Transverse colon (tissue), 4 donors: Measurements from ENCODE around the gene NPAS3. TPM values are rescaled to one million over a fixed set of nuclear protein-coding genes. Genes with fewer than 3 reads are reported as not detected.

Source experiments
- DNase-seq: peaks from one replicate; pipeline ENCODE4 v3.0.0-alpha.2; 2019
- H3K27ac ChIP-seq, 4 donors: fragments of 200-600 bp; sonication (generic); 2 replicates each; pipeline ENCODE4 v1.5.1; 2016 to 2018; ENCODE audit warnings: inconsistent platforms in 4 of 4
- H3K27me3 ChIP-seq: fragments of 200-600 bp; sonication (generic); 2 replicates; pipeline ENCODE4 v1.5.1; 2017; ENCODE audit warnings: inconsistent platforms
- H3K36me3 ChIP-seq, 4 donors: fragments of 200-600 bp; sonication (generic); 2 replicates each; pipeline ENCODE4 v1.5.1; 2017 to 2019; ENCODE audit warnings: inconsistent platforms in 4 of 4
- H3K4me1 ChIP-seq, 4 donors: fragments of 200-600 bp; sonication (generic); 2 replicates each; pipeline ENCODE4 v1.5.1; 2017 to 2020; ENCODE audit warnings: inconsistent platforms in 4 of 4
- H3K4me3 ChIP-seq, 4 donors: fragments of 200-600 bp; sonication (generic); 1 replicate in 1 of 4; 2 replicates in 3 of 4; pipeline versions ENCODE4 v1.5.1 to v1.6.1; 2017 to 2019; ENCODE audit warnings: inconsistent platforms in 4 of 4
- H3K9me3 ChIP-seq, 2 donors: fragments of 200-600 bp; sonication (generic); 2 replicates each; pipeline ENCODE4 v1.5.1; 2017 to 2019; ENCODE audit warnings: inconsistent platforms in 2 of 2
- EP300 ChIP-seq: sonication (generic); formaldehyde crosslinking; IDR thresholded peaks from one replicate; pipeline ENCODE4 v1.6.1; 2017; ENCODE audit warnings: antibody characterized with exemption, low read depth
- POLR2A ChIP-seq: fragments of 450-650 bp; IDR thresholded peaks from one replicate; pipeline ENCODE4 v1.6.1; 2016; ENCODE audit warnings: antibody characterized with exemption, mild to moderate bottlenecking, moderate library complexity
- POLR2AphosphoS5 ChIP-seq, 3 donors: sonication (generic); formaldehyde crosslinking; IDR thresholded peaks; one replicate each; pipeline ENCODE4 v1.6.1; 2016; ENCODE audit warnings: antibody characterized with exemption in 3 of 3
- WGBS, 2 donors: methylation state at CpG; one replicate each; pipeline ENCODE4 v1.1.5; 2018; ENCODE audit warnings: low coverage in 1 of 2; 5-methylcytosine and 5-hydroxymethylcytosine counted together
- in situ Hi-C, 4 donors: fragments of 200-750 bp; cut with MboI; loops; one replicate each; pipeline versions ENCODE4 v1.15.0 to v1.15.1; 2017; ENCODE audit warnings: low sequenced_read_pairs in 3 of 4, low pct_ligation_motif_present in 1 of 4, low pct_unique_long_range_greater_than_20kb in 1 of 4
- intact Hi-C: fragments of 100-400 bp; cut with DNase I; formaldehyde crosslinking; loops from one replicate; pipeline ENCODE4 v1.15.1; 2023; ENCODE audit warnings: low total_unique reads
- total RNA-seq, 4 donors: library from RNA; depleted of rRNA; stranded (reverse); fragments of >200 nt; gene quantifications; one replicate each; pipeline ENCODE4 v1.1.0, GENCODE V29; 2016
- TF ChIP-seq, protein P1 (sequence below), 5 experiments: fragments of 200-600 bp in 3 of 5; fragments of 450-650 bp in 2 of 5; sonication (generic) in 3 of 5; IDR thresholded peaks; 1 replicate in 2 of 5; 2 replicates in 3 of 5; pipeline ENCODE4 v1.5.1; 2016 to 2017; ENCODE audit warnings: antibody characterized with exemption in 5 of 5, inconsistent platforms in 3 of 5, mild to moderate bottlenecking in 2 of 5, moderate library complexity in 1 of 5

NPAS3 gene
- total RNA-seq, 4 donors from 2014 or later: 0.96 to 6.4 (median 1.8) TPM

DNA sequence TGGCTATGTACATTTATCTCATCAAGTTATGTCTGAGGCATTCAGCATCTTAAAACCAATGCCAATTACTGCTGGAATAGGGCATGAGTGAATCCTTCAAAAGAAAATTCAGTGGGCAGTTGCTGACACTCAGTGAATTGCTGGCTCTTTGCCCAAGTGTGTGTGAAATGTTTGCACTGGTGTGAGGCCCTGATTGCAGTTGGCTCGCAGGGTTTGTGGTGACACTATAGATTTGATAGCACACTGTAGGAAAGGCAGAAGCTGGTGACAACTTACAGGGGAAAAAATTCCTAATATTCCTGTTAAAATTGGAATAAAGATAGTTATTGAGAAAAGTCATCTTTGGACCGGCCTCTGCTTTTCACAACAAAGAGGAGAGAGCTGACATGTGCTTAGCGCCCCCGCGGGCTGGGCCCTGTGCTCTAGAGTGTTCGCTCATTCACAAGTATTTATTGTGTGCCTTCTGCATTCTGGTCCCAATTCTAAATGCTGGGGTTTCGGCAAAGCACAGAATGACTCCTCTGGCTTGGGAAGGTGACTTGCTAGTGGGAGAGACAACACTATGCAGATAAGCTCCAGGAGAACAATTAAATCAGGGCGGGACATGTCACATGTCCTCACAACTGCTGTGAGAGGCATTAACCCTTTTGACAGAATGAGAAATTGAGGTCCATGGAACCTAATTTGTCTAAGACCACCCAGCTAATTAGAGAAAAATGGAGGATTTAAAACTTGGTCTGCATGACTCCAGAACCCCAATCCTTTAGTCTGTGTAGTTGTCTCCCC is 418.7 kb downstream of the NPAS3 start:
- Histone ChIP-seq H3K9me3 (no peaks in the 10 kb centered on the region), H3K27ac (no peak overlapping the region), H3K27me3 (no peaks in the 10 kb centered on the region), H3K4me3 (no peak overlapping the region), H3K36me3 (no peaks in the 10 kb centered on the region), H3K4me1 (peaks cover 0 to 8% (median 2%) of the 10 kb centered on the region in 4 donors)
- in situ Hi-C loops (no loop called here), intact Hi-C loops (no loop called here)
- TF ChIP-seq, protein P1, sequence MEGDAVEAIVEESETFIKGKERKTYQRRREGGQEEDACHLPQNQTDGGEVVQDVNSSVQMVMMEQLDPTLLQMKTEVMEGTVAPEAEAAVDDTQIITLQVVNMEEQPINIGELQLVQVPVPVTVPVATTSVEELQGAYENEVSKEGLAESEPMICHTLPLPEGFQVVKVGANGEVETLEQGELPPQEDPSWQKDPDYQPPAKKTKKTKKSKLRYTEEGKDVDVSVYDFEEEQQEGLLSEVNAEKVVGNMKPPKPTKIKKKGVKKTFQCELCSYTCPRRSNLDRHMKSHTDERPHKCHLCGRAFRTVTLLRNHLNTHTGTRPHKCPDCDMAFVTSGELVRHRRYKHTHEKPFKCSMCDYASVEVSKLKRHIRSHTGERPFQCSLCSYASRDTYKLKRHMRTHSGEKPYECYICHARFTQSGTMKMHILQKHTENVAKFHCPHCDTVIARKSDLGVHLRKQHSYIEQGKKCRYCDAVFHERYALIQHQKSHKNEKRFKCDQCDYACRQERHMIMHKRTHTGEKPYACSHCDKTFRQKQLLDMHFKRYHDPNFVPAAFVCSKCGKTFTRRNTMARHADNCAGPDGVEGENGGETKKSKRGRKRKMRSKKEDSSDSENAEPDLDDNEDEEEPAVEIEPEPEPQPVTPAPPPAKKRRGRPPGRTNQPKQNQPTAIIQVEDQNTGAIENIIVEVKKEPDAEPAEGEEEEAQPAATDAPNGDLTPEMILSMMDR (IDR thresholded peaks at IDR 0.05): no peak
- TF ChIP-seq POLR2AphosphoS5 (IDR thresholded peaks at IDR 0.05) (no peak), POLR2A (no peak), EP300 (no peak)
- peak; percentile 64 for DNase-seq
- 20 to 53% methylated on average over 1 to 8 of the region's 8 CpGs for WGBS, 2 donors

DNA sequence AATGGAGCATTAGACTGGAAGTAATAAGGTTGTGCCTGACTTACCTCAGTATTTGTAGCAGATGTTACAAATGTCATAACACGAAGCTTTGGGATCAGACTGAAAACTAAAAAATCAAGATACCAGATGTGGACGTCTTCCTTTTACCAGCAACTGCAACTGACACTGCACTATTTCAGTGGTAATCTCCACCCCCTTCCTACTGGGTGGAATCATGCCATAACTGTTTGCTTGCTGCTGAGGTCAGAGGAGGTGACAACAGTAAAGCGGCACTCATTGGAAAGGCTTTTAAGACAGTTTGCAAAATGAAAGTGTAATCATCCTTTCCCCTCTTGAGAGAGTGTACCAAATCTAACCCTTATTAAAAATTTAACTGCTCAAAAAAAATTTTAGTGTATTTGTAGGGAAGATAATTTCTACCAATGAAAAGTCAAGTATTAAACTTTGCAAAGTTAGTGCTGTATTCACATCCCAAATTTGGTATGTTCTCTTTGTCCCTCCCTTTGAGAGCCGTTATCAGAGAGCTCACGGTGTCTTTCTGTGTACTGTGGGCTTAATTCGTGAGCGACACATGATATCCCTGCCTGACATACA is 420.7 kb downstream of the NPAS3 start:
- Histone ChIP-seq H3K36me3 (no peaks in the 10 kb centered on the region), H3K4me3 (no peak overlapping the region), H3K9me3 (no peaks in the 10 kb centered on the region), H3K27ac (no peak overlapping the region), H3K4me1 (peaks cover 0 to 8% (median 2%) of the 10 kb centered on the region in 4 donors), H3K27me3 (no peaks in the 10 kb centered on the region)
- intact Hi-C loops: no loop called here
- 69 to 78% methylated on average over 5 to 7 of the region's 7 CpGs for WGBS, 2 donors
- TF ChIP-seq, protein P1 (IDR thresholded peaks at IDR 0.05): no peak
- TF ChIP-seq POLR2A (no peak), EP300 (no peak), POLR2AphosphoS5 (IDR thresholded peaks at IDR 0.05) (no peak)
- in situ Hi-C loops: no loop called here
- no peak for DNase-seq

DNA sequence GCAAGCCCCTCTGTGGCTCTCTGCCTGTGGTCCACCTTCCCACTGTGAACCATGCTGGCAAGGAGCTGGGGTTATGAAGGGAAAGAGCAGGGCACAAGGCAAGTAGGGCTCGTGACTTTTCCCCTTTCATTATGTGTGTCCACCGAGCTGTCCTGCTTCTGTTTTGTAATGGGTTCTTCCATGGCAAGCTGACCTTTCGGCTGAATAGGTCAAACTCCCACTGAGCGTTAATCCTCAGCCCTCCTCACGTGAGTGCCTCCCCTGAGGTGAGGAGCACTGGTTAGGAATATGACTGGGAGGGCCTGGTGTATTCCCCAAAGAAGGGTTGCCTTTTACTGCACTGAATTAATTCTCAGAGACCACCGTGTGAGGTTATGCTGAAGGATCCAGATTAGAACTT is 424.3 kb downstream of the NPAS3 start:
- Histone ChIP-seq H3K4me1 (peaks cover 0 to under 1% (median 0%) of the 10 kb centered on the region in 4 donors), H3K27ac (no peak overlapping the region), H3K27me3 (no peaks in the 10 kb centered on the region), H3K9me3 (no peaks in the 10 kb centered on the region), H3K4me3 (no peak overlapping the region), H3K36me3 (no peaks in the 10 kb centered on the region)
- intact Hi-C loops: no loop called here
- DNase-seq: no peak
- in situ Hi-C loops: no loop called here
- TF ChIP-seq POLR2AphosphoS5 (IDR thresholded peaks at IDR 0.05) (no peak), EP300 (no peak), POLR2A (no peak)
- TF ChIP-seq, protein P1 (IDR thresholded peaks at IDR 0.05): no peak
- WGBS, 2 donors: 73 to 87% methylated on average over 2 to 6 of the region's 6 CpGs

DNA sequence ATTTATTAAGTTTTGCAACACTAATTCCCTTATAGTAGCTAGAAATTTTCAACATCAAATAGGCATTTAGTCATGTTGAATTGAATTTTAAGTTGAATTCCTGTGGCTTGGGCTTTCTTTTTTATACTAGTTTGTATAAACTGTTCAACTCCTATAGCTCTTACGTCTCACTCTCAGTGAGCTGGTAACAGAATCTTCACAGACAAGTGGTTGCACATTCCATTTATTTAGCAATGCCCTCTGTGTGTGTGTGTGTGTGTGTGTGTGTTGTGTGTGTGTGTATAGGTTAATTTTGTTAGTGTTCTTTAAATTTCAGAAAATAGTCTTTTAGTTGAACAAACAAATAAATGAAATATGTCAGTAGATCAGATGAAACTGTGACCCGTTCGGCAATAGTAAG is 425.0 kb downstream of the NPAS3 start:
- TF ChIP-seq, protein P1 (IDR thresholded peaks at IDR 0.05): no peak
- TF ChIP-seq POLR2AphosphoS5 (IDR thresholded peaks at IDR 0.05) (no peak), EP300 (no peak), POLR2A (no peak)
- Histone ChIP-seq H3K27ac (no peak overlapping the region), H3K4me1 (no peaks in the 10 kb centered on the region), H3K4me3 (no peak overlapping the region), H3K27me3 (no peaks in the 10 kb centered on the region), H3K9me3 (no peaks in the 10 kb centered on the region), H3K36me3 (no peaks in the 10 kb centered on the region)
- 85 to 90% methylated on average over 3 of the region's 3 CpGs for WGBS, 2 donors
- in situ Hi-C loops (no loop called here), intact Hi-C loops (no loop called here)
- DNase-seq: no peak
